Osteocyte (in vitro differentiated cells): ENCODE measurements around the gene LRRC43. TPM values are rescaled to one million over a fixed set of nuclear protein-coding genes. Genes with fewer than 3 reads are reported as not detected.

Experiments
- DNase-seq: peaks from one replicate; pipeline ENCODE4 v3.0.0; 2021; ENCODE audit warnings: mixed read lengths; ENCODE audit not compliant: unreplicated experiment; ENCODE audit errors: extremely low spot score
- H3K27ac Mint-ChIP-seq: one replicate; pipeline ENCODE4 v1.8.0; 2021; ENCODE audit warnings: mild to moderate bottlenecking, mixed read lengths; ENCODE audit not compliant: unreplicated experiment
- H3K27me3 Mint-ChIP-seq: one replicate; pipeline ENCODE4 v1.8.0; 2021; ENCODE audit warnings: mixed read lengths; ENCODE audit not compliant: unreplicated experiment
- H3K36me3 Mint-ChIP-seq: one replicate; pipeline ENCODE4 v1.8.0; 2021; ENCODE audit warnings: mixed read lengths; ENCODE audit not compliant: unreplicated experiment
- H3K4me1 Mint-ChIP-seq: one replicate; pipeline ENCODE4 v1.8.0; 2021; ENCODE audit warnings: mixed read lengths; ENCODE audit not compliant: unreplicated experiment
- H3K4me3 Mint-ChIP-seq: one replicate; pipeline ENCODE4 v1.8.0; 2021; ENCODE audit warnings: mild to moderate bottlenecking, moderate library complexity, mixed read lengths; ENCODE audit not compliant: unreplicated experiment
- H3K9me3 Mint-ChIP-seq: one replicate; pipeline ENCODE4 v1.8.0; 2021; ENCODE audit warnings: mixed read lengths; ENCODE audit not compliant: unreplicated experiment
- CTCF ChIP-seq: fragments of 200-600 bp; sonication (generic); IDR thresholded peaks from 2 replicates; pipeline ENCODE4 v1.5.0; 2021; ENCODE audit warnings: antibody characterized with exemption, mild to moderate bottlenecking, moderate library complexity
- total RNA-seq: library from RNA; stranded (reverse); gene quantifications from 2 replicates; pipeline ENCODE4 v1.2.1, GENCODE V29; 2021

Gene LRRC43
- total RNA-seq, 1 donor from 2014 or later, result 2.0 TPM

GRCh38 chr12:122147514-122148290, 35.2 kb upstream of the LRRC43 start:
- H3K27me3 Mint-ChIP-seq, result no peaks in the 10 kb centered on the region
- no peak for TF ChIP-seq CTCF
- H3K4me3 Mint-ChIP-seq, result no peak overlapping the region
- no peaks in the 10 kb centered on the region for H3K9me3 Mint-ChIP-seq
- peaks cover 5% of the 10 kb centered on the region for H3K36me3 Mint-ChIP-seq
- H3K4me1 Mint-ChIP-seq, result no peaks in the 10 kb centered on the region
- H3K27ac Mint-ChIP-seq, result no peak overlapping the region
- no peak for DNase-seq

- Mint-ChIP-seq H3K9me3 (no peaks in the 10 kb centered on the region), H3K27ac (no peak overlapping the region), H3K4me3 (no peak overlapping the region), H3K4me1 (no peaks in the 10 kb centered on the region), H3K36me3 (peaks cover 5% of the 10 kb centered on the region), H3K27me3 (no peaks in the 10 kb centered on the region)
- no peak for TF ChIP-seq CTCF
- DNase-seq, result no peak
These were observed 34.3 kb upstream of the LRRC43 start for GRCh38 chr12:122148657-122149056.

DNA sequence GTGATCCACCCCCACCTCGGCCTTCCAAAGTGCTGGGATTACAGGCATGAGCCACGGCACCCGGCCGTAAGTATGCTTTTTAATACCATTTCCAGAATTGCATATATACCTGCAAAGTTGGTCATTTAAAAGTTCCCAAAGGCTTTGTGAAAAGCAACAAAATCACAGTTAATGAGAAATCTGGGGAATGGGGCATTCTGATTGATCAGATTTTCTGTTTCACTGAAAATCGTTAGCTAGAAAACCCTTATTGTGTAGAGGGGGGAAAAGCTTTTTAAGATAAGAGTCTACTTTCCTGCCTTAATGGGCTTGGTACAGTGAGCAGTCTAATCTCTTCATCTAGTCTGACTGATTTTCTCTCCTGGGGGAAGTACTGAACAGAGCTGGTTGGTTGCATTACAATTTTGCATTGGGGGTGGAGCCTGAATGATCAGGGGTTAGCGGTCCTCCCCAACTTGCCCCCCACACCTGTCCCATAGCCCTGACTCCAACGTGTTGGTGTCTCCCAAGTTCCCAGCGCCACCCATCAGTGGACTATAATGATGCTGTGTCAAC, 32.7 kb upstream of the LRRC43 start:
- no peak for TF ChIP-seq CTCF
- no peak for DNase-seq

DNA sequence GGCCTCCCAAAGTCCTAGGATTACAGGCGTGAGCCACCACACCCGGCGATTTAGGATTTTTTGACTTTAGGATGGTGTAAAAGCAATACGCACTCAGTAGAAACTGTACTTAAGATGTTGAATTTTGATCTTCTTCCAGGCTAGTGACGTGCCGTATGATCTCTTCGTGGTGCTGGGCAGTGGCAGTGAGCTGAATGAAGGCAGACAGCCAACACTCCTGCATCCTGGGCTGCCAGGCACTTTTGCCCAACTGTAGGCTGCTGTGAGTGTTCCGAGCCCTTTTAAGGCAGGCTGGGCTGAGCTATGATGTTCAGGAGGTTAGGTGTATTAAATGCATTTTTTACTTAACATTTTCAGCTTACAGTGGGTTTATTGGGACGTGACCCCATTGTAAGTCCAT, 30.2 kb upstream of the LRRC43 start:
- no peak for DNase-seq
- H3K4me3 Mint-ChIP-seq, result no peak overlapping the region
- no peaks in the 10 kb centered on the region for H3K27me3 Mint-ChIP-seq
- no peak overlapping the region for H3K27ac Mint-ChIP-seq
- no peak for TF ChIP-seq CTCF
- H3K36me3 Mint-ChIP-seq, result no peaks in the 10 kb centered on the region
- H3K4me1 Mint-ChIP-seq, result no peaks in the 10 kb centered on the region
- no peaks in the 10 kb centered on the region for H3K9me3 Mint-ChIP-seq

More for the DNA sequence above, 32.7 kb upstream of the LRRC43 start:
- Mint-ChIP-seq H3K4me1 (no peaks in the 10 kb centered on the region), H3K9me3 (no peaks in the 10 kb centered on the region), H3K27ac (no peak overlapping the region), H3K27me3 (no peaks in the 10 kb centered on the region), H3K36me3 (peaks cover 5% of the 10 kb centered on the region), H3K4me3 (no peak overlapping the region)

- no peaks in the 10 kb centered on the region for H3K4me1 Mint-ChIP-seq
- H3K4me3 Mint-ChIP-seq, result no peak overlapping the region
- no peak for TF ChIP-seq CTCF
- no peak for DNase-seq
- H3K27me3 Mint-ChIP-seq, result no peaks in the 10 kb centered on the region
- no peaks in the 10 kb centered on the region for H3K36me3 Mint-ChIP-seq
- H3K27ac Mint-ChIP-seq, result no peak overlapping the region
- H3K9me3 Mint-ChIP-seq, result no peaks in the 10 kb centered on the region
These were observed 27.2 kb upstream of the LRRC43 start for GRCh38 chr12:122155705-122156104.
